Measurements from ENCODE around the gene ELOVL2. TPM values are rescaled to one million over a fixed set of nuclear protein-coding genes. Genes with fewer than 3 reads are reported as not detected.
"Not testable (repeated sequence)": the region's sequence is repeated elsewhere in the genome, so short reads cannot be mapped to it uniquely, and the experiment has no call there.

ELOVL2 gene
- total RNA-seq, 4 donors from 2014 or later = 0.60 to 2.2 (median 1.3) TPM

- H3K27me3 ChIP-seq = no peaks in the 10 kb centered on the region
- H3K4me3 ChIP-seq = no peak overlapping the region
- no peak for DNase-seq (ENCODE audit: low spot score in 2 of 2)
- no peaks in the 10 kb centered on the region for H3K36me3 ChIP-seq
- no peak overlapping the region for H3K27ac ChIP-seq
- no peaks in the 10 kb centered on the region for H3K9me3 ChIP-seq
- TF ChIP-seq CTCF (IDR thresholded peaks at IDR 0.05) (no peak), EP300 (IDR thresholded peaks at IDR 0.05) (no peak), POLR2A (IDR thresholded peaks at IDR 0.05) (no peak)
- 91 to 93% methylated on average over 15 of the region's 15 CpGs for WGBS, 2 donors
- no peaks in the 10 kb centered on the region for H3K4me1 ChIP-seq
Observed at GRCh38 chr6:10989587-10989986, 54.5 kb downstream of the ELOVL2 start.

- H3K27ac ChIP-seq; H3K4me1 ChIP-seq; H3K27me3 ChIP-seq; H3K9me3 ChIP-seq; H3K36me3 ChIP-seq; H3K4me3 ChIP-seq; DNase-seq (ENCODE audit: low spot score in 2 of 2): not testable (repeated sequence)
- 95% methylated on average over 2 of the region's 2 CpGs for WGBS, 2 donors
Observed at GRCh38 chr6:10984959-10985358, 59.1 kb downstream of the ELOVL2 start.

- H3K27me3 ChIP-seq = no peaks in the 10 kb centered on the region
- H3K9me3 ChIP-seq = no peaks in the 10 kb centered on the region
- no peak overlapping the region for H3K4me3 ChIP-seq
- H3K27ac ChIP-seq = no peak overlapping the region
- 90 to 95% methylated on average over 1 of the region's 1 CpG for WGBS, 2 donors
- H3K4me1 ChIP-seq = no peaks in the 10 kb centered on the region
- no peak for DNase-seq (ENCODE audit: low spot score in 2 of 2)
- TF ChIP-seq POLR2A (IDR thresholded peaks at IDR 0.05) = no peak
- no peak for TF ChIP-seq EP300 (IDR thresholded peaks at IDR 0.05)
- no peak for TF ChIP-seq CTCF (IDR thresholded peaks at IDR 0.05)
- no peaks in the 10 kb centered on the region for H3K36me3 ChIP-seq
Observed at GRCh38 chr6:10981409-10981808, 62.7 kb downstream of the ELOVL2 start.

GRCh38 chr6:10979603-10980002 is 64.5 kb downstream of the ELOVL2 start:
- no peaks in the 10 kb centered on the region for H3K27me3 ChIP-seq
- no peak for TF ChIP-seq EP300 (IDR thresholded peaks at IDR 0.05)
- no peak for TF ChIP-seq POLR2A (IDR thresholded peaks at IDR 0.05)
- no peak for TF ChIP-seq CTCF (IDR thresholded peaks at IDR 0.05)

GRCh38 chr6:10977231-10977968 is 66.7 kb downstream of the ELOVL2 start:
- no peak for DNase-seq (ENCODE audit: low spot score in 2 of 2)
- no peak for TF ChIP-seq EP300 (IDR thresholded peaks at IDR 0.05)
- no peak for TF ChIP-seq CTCF (IDR thresholded peaks at IDR 0.05)
- Histone ChIP-seq H3K4me1 (no peaks in the 10 kb centered on the region), H3K27me3 (no peaks in the 10 kb centered on the region), H3K27ac (no peak overlapping the region), H3K36me3 (no peaks in the 10 kb centered on the region), H3K9me3 (no peaks in the 10 kb centered on the region), H3K4me3 (no peak overlapping the region)
- 91 to 94% methylated on average over 5 of the region's 5 CpGs for WGBS, 2 donors

More at GRCh38 chr6:10979603-10980002, 64.5 kb downstream of the ELOVL2 start:
- WGBS, 2 donors = 14 to 35% methylated on average over 1 of the region's 1 CpG
- no peak for DNase-seq (ENCODE audit: low spot score in 2 of 2)
- Histone ChIP-seq H3K27ac (no peak overlapping the region), H3K4me1 (no peaks in the 10 kb centered on the region), H3K9me3 (no peaks in the 10 kb centered on the region), H3K4me3 (no peak overlapping the region), H3K36me3 (no peaks in the 10 kb centered on the region)
